ENCODE data around the gene GSK3B.
"Not testable (repeated sequence)": the region's sequence is repeated elsewhere in the genome, so short reads cannot be mapped to it uniquely, and the experiment has no call there.

Gene GSK3B

DNA sequence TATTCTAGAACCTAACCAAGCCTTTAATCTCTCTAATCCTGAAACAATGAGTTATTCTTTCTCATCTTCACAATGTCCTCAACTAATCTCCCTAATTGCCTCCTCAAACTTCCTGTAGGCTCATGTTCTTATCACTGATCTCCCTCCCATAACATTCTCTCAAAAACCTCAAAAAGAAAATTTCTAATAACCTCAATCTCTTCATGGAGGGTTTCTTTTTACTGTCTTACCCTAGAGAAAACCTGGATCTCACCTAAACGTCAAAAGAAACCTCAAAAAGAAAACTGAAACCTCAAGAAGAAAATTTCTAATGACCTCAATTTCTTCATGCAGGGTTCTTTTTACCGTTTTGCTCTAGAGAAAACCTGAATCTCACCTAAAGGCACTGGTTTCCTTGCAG, 150.2 kb downstream of the GSK3B start:
- DNase-seq (ENCODE audit: low read depth in 2 of 3, low spot score in 2 of 3) = no peak

DNA sequence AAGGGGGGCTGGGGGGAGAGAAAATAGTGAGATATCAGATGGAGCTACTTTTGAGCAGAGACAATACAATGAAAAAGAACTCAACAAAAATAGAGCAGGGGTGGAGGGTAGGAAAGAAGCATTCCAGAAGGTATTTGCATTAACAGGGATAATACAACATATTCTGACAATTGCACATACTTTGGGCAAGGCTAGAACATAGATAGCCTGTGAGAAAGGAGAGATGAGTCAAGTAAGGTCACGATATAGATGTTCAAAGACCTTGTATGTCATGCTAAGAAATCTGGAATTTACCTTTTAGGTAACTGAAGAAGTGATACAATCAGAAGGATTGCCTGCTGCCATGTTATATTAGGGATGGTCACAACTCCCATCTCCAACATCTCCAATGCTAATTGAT, 155.2 kb downstream of the GSK3B start:
- DNase-seq (ENCODE audit: low read depth in 2 of 3, low spot score in 2 of 3) = no peak

DNA sequence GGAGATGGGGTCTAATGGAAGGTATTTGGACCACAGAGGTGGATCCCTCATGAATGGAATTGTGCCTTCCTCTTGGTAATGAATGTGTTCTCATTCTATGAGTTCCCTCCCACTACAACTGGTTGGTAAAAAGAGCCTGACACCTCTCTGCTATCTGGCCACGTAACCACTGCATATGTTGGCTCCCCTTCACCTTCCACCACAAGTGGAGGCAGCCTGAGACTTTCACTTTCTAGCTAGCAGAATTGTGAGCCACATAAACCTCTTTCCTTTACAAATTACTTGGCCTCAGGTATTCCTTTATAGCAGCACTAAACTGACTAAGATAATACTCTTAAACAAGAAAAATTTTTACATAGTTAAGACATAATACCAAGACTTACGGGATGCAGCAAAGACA, 157.0 kb downstream of the GSK3B start:
- DNase-seq (ENCODE audit: low read depth in 2 of 3, low spot score in 2 of 3) = peak in 2 of 3 experiments; percentile 15 to 17

DNA sequence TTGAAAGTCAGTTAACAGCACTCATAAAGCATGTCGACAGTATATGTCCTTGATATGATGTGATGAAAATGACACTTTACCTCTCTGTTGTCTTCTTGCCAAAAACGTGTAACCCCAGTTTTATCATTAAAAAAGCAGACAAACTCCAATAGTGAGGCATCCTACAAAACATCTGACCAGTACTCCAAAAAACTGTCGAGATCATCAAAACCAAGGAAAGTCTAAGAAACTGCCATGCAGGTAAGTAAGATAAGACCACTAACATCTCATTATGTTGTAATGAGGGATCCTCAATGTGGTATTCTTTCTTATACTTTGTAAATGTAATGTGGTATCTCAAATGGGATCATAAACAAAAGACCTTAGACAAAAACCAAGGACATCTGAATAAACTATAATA, 160.0 kb downstream of the GSK3B start:
- no peak for DNase-seq (ENCODE audit: low read depth in 2 of 3, low spot score in 2 of 3)

DNA sequence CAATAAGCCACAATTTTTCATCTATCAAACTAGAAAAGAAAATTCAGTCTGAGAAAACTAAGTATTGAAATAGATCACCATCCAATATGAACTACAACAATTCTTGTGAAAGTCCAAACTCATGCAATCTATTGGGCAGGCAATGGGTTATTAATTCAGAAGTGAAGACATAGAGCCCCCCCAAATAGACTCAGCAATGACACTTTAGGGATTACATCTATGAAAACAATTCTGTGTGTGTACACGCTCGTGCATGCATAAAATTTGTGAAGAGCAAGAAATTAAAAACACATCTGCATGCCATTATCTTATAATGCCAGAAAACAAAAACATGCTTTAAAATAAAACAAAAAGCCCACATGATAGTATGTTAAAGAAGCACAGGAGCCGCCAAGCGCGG, 161.0 kb downstream of the GSK3B start:
- no peak for DNase-seq (ENCODE audit: low read depth in 2 of 3, low spot score in 2 of 3)

DNA sequence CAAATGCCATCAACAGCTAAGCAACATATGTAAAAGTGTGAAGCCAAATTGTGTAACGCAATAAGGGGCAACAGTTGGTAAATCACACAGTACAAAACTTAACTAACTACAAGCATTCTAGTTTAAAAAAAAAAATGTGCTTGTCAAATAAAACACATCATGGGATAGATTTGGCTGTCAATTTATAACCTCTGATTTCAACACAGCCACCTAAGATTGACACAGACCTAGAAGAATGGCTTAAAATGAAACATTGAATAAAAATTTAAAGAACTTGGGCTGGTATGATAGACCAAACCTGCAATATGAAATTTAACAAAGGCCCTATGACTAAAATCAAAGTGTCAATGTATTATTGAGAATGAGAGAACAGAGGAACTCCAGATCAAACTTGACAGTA, 164.0 kb downstream of the GSK3B start:
- no peak for DNase-seq (ENCODE audit: low read depth in 2 of 3, low spot score in 2 of 3)

DNA sequence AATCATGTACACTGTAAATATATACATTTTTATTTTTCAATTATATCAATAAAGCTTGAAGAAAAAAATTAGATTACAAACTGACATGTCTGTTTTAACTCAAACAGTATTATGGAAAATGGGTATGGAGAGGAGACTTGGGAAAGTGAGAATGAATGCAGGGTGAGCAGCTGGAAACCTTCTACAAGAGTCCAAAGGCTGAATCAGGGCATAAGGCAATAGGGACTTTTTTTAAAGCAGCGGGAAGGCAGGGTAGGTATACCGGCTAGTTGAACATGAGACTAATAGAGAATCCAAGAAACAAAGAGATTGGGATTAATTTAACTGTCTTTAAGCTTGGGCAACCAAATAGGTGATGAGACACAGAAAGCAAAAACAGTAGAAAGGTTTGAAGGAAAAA, 167.1 kb downstream of the GSK3B start:
- DNase-seq (ENCODE audit: low read depth in 2 of 3, low spot score in 2 of 3) = no peak

DNA sequence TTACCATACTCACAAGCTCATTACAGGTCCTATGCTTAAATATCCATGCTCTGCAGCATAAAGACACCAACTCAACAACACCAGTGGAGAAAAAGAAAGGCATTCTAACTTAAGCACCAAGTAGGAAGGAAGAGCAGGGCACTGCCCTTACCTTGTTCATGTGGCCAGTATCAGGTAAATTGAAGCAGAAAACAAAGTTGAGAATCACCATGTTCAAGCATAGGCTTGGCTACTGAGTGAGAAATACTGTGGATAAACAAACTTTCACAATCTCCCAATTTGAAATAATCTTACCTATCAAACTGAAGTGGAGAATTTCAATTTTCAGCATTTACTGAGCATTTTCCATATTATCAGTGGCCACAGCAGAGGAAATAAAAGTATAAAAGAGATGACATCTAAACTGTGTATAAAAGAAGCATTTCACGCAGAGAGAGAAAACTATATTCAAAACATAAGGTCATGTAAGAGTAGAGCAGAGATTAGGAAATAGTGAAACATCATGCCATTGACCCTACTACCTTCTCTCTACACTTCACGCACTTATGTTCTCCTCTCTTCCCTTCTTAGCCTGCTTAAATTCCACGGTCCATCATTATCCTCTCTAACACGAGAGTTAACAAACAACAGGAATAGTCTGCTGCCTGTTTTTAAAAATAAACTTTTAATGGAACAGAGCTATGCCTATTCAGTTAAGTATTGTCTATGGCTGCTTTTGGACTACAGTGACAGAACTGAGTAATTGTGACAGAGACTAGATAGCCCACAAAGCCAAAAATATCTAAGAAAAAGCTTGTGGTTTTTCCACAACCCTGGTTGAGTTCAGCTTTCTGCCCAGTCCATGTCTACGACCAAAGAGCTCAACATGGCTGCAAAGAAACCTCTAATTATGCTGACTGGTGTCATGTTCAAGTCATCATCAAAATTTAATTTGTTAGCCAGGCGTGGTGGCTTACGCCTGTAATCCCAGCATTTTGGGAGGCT, 169.8 kb downstream of the GSK3B start:
- DNase-seq (ENCODE audit: low read depth in 2 of 3, low spot score in 2 of 3) = no peak

DNA sequence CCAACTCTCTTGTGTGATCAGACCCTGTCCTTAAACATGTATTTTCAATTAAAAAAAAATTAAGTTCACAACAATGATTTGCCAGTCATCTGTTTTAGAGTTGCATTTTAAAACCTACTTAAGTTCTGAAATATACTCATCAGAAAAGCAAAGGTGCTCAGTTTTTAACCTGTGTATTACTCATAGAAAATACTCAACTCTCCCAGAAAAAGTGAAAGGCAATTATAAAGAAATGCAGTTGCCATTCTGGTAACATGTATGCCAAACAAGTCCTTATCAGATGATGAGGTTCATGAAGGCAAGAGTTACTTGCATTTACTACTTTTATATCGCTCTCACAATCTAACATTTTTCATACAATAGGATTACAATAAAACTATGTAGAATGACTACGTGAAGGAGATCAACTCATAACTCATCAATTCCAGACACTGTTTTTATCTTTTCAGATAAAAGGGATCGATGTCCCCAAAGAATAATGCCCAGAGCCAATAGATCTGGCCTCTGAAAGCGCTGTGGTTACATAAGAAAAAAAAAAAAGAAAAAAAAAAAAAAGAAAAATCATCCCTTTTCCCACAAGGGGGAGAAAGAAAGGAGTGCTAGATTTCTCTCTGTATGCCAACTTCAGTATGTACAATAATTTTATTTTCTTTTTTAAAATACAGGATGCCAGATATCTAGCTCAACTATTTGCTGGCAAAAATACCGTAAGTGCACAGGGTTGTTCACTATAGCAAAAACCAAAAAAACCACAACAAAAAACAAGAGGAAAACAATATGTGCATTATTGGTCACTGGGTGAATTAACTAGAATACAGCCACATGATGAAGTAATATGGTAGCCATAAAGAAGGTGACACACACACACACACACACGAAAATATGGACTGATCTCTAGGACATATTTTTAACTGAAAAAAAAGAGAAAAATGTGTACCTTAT, 175.0 kb downstream of the GSK3B start:
- DNase-seq (ENCODE audit: low read depth in 2 of 3, low spot score in 2 of 3) = no peak

DNA sequence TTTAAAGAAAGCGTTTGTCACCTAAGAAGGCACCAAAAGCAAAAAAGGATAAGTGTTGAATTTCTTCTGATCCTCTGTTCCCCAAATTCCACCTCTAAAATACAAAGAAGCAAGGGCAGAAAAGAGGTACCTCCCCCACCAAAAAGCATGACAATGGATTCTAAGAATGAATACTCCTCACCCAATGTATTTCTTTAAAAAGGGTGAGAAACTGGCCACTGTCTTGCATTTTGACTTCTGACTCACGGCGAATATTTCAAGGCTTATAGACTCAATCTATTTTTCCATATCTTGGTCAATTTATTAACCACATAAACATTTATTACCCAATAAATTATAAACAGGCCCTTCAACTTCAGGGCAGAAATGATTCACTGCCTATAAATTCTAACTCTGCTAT, 181.2 kb downstream of the GSK3B start:
- DNase-seq (ENCODE audit: low read depth in 2 of 3, low spot score in 2 of 3) = no peak

DNA sequence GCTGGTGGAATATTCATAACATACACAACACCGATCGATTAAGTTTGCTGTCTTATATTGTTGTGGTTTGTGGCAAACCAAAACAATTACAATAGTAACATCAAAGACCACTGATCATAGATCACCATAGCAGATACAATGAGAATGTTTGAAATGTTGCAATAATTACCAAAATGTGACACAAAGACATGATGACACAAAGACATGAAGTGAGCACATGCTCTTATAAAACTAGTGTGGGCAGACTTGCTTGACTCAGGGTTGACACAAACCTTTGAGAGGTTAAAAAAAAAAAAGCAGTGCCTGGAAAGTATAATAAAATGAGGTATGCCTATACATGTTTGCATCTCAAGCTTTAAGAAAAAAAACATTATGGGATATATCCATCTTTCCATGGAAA, 182.0 kb downstream of the GSK3B start:
- DNase-seq (ENCODE audit: low read depth in 2 of 3, low spot score in 2 of 3) = no peak

DNA sequence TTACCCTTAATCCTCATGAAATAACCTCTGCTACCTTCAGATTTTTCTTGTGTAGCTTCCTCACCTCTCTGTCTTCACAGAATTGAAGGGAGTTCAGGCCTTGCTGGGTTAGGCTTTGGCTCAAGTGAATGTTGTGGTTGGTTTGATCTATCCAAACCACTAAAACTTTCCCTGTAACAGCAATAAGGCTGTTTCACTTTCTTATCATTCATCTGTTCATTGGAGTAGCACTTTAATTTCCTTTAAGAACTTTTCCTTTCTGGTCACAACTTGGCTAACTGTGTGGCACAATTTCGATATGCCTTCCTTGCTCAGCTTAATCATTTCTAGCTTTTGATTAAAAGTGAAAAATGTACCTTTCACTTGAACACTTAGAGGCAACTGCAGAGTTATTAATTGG, 182.5 kb downstream of the GSK3B start:
- no peak for DNase-seq (ENCODE audit: low read depth in 2 of 3, low spot score in 2 of 3)

DNA sequence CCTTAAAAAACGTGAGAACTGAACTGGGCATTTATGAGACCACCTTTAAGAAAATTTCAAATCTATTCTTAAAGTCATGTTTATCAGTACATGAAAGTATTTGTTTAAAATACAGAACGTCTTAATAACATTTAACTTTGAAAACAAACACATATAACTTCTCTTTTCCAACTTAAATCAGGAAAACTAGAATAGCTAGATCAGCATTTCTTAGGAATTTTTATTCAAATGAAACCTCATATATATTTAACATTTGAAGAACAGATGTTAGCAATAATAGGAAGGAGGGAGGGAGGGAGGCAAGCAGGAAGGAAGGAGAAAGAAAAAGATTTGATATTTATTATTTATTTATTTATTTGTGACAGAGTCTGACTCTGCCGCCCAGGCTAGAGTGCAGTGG, 192.2 kb downstream of the GSK3B start:
- DNase-seq (ENCODE audit: low read depth in 2 of 3, low spot score in 2 of 3) = no peak

DNA sequence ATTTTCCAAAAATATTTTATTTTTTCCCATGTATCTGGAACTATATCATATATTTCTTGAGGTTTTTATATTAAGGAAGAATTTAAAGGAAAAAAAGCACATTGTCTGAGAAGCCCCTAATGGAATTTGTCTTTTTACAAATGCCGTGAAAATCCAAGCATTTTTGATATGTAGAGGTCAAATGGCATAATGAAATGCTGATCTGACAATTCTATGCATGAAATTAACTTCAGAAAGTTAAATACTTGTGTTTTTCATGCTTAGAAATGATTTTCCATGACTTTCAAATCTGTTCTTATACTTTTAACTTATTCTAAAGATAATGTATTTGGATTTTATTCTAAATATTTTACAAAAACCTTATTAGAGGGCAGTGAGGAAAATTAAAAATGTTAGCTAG, 193.1 kb downstream of the GSK3B start:
- no peak for DNase-seq (ENCODE audit: low read depth in 2 of 3, low spot score in 2 of 3)

DNA sequence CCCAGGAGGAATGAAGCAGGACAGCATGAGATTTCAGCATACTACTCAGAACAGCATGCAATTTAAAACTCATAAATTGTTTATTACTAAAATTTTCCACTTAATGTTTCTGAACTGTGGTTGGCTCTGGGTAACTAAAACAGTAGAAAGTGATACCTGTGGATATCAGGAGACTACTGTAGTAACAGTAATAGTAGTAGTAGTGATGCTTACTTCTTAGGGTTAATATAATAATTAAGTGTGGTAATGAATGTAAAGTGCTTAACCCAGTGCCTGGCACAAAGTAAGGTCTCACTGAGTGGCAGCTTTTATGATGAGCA, 195.1 kb downstream of the GSK3B start:
- no peak for DNase-seq (ENCODE audit: low read depth in 2 of 3, low spot score in 2 of 3)

DNA sequence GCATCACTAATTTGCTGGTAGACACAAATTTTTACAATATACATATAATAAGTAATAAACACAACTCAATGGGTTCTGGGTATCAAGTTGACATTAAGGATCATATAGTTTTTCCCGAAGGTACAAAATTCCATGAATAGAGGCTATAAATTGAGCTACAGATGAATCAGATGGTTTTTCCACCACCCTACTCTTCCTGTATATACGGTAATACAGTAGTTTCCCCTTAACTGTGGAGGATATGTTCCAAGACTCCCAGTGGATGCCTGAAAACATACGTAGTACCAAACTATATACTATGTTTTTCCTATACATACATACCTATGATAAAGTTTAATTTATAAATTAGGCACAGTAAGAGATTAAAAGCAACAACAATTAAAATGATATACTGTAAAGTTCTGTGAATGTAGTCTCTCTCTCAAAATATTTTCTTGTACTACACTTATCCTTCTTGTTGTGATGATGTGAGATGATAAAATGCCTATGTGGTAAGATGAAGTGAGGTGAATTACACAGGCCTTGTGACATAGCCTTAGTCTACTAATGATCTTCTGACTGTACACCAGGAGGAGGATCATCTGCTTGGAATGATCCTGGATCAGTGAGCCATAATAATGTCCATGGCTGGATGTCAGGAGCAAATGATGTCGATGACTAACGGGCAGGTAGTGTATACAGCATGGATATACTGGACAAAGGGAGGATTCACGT, 195.6 kb downstream of the GSK3B start:
- DNase-seq (ENCODE audit: low read depth in 2 of 3, low spot score in 2 of 3) = no peak

DNA sequence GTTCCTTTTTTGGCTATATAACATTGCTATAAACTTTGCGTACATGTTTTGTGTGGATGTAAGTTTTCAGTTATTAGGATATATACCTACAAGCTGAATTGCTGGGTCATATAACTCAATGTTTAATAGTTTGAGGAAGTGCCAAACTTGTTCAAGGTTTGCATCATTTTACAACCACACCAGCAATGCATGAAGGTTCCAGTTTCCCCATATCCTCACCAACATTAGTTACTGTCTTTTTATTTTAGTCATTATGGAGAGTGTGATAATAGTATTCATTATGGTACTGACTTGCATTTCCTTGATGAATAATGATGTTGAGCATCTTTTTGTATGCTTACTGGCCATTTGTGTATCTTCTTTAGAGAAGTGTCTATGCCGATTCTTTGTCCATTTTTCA, 200.1 kb downstream of the GSK3B start:
- DNase-seq (ENCODE audit: low read depth in 2 of 3, low spot score in 2 of 3) = no peak

DNA sequence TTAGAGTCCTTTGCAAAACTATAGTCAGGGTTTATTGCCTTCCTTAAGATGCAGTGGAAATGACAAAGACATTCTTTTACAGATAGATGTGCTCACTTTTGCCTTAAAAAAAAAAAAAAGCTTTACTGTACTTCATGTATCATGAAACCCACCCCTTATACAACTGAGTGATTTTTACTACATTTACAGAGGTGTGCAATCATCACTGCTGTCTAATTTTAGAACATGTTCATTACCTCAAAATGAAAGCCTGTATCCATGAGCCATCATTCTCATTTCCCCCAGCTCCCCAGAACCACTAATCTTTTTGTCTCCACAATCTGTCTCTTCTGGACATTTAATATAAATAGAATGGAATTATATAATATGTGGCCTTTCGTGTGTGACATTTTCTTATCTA, 200.5 kb downstream of the GSK3B start:
- DNase-seq (ENCODE audit: low read depth in 2 of 3, low spot score in 2 of 3) = no peak

DNA sequence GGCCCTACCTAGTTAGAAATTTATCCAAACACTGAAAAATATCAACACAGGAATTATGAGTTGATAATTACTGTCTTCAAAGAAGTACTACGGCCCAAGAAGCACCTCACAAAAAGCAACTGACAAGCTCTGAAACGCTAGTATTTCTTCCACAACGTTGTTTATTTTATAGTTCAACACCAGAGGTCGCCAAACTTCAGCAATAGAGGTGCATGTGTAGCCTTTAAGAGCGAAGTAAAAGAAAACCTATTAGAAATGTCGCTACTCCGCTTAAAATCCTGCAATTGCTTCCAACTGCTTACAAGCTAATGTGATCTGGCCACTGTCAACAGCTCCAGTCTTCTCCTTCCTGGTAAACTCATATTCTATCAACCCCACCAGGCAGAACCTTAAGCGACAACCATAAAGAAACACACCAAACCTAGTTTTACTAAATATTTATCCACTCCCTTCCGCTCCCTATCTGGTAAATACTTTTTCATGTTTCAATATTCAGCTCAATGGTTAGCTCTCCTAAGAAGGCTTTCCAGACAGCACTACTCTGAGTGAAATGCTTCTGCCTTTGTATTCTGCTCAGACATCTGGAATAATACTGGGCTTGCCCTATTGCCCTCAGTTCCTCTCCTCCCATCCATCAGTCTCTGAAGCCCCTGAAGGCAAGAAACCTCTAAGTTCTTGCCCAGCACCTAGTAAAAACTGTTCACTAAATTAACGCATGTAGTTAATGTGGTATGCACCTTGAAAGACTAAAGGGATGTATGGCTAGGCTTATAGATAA, 202.1 kb downstream of the GSK3B start:
- DNase-seq (ENCODE audit: low read depth in 2 of 3, low spot score in 2 of 3) = no peak

DNA sequence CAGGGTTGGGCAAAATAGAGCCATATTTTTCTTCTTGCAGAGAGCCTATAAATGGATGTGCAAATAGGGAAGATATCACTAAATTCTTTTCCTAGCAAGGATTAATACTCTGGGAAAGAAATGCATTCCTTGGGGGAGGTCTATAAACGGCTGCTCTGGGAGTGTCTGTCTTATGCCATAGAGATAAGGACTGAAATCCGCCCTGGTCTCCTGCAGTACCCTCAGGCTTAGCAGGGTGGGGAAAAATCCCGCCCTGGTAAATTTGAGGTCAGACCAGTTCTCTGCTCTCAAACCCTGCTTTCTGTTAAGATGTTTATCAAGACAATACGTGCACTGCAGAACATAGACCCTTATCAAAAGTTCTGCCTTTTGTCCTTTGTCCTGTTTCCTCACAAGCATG, 205.6 kb downstream of the GSK3B start:
- DNase-seq (ENCODE audit: low read depth in 2 of 3, low spot score in 2 of 3) = not testable (repeated sequence)

Measured in activated CD8-positive, alpha-beta memory T cell treated with anti-CD3 and anti-CD28 coated beads for 48 hours (primary cell).